ENCODE results near the gene EIF2B4. TPM values are rescaled to one million over a fixed set of nuclear protein-coding genes. Genes with fewer than 3 reads are reported as not detected.

The EIF2B4 gene
- total RNA-seq (2022; extraction: Qiagen RNA extraction; ENCODE audit: low read depth), result 47.8 to 65.5 TPM (median 62.2 TPM) in 5 replicates

GRCh38 chr2:27370026-27370815, at the start of gene EIF2B4, which contains the start of gene SNX17:
Gene EIF2B4, minus strand, starts transcription at chr2:27370338. Its CDS starts 24 bp downstream, at chr2:27370314.
Gene SNX17, plus strand, starts transcription at chr2:27370616. Its CDS starts 128 bp downstream, at chr2:27370744.

GRCh38 chr2:27409321-27410073, 39.4 kb upstream of the EIF2B4 start, which contains the start of gene PPM1G:
Gene PPM1G, minus strand, starts transcription at chr2:27409591. Its CDS starts 169 bp downstream, at chr2:27409422.

GRCh38 chr2:27380626-27381545, 10.7 kb upstream of the EIF2B4 start, which contains the start of gene ZNF513:
Gene ZNF513, minus strand, starts transcription at chr2:27380734. Its CDS starts 208 bp downstream, at chr2:27380526.

GRCh38 chr2:27356382-27357181, 13.6 kb downstream of the EIF2B4 start, which contains the start of gene GTF3C2:
Gene GTF3C2, minus strand, starts transcription at chr2:27356764. Its CDS starts 13,210 bp downstream, at chr2:27343554.

GRCh38 chr2:27322766-27323595, 47.2 kb downstream of the EIF2B4 start, which contains the start of gene MPV17:
Gene MPV17, minus strand, starts transcription at chr2:27323097. Its CDS starts 580 bp downstream, at chr2:27322517.

Other genes starting within 250 kb of the EIF2B4 start
- 1.1 to 2.3 TPM (median 1.6 TPM) in 5 replicates for gene ABHD1, start 246.5 kb downstream of the EIF2B4 start, total RNA-seq (2022; extraction: Qiagen RNA extraction; ENCODE audit: low read depth)
- 46.9 to 72.9 TPM (median 65.1 TPM) in 5 replicates for gene PREB, start 235.7 kb downstream of the EIF2B4 start, total RNA-seq (2022; extraction: Qiagen RNA extraction; ENCODE audit: low read depth)
- not detected in 5 replicates for gene PRR30, start 230.9 kb downstream of the EIF2B4 start, total RNA-seq (2022; extraction: Qiagen RNA extraction; ENCODE audit: low read depth)
- not detected in 5 replicates for gene TCF23, start 221.3 kb downstream of the EIF2B4 start, total RNA-seq (2022; extraction: Qiagen RNA extraction; ENCODE audit: low read depth)
- gene ATRAID, start 158.3 kb downstream of the EIF2B4 start, total RNA-seq (2022; extraction: Qiagen RNA extraction; ENCODE audit: low read depth), result 209 to 221 TPM (median 218 TPM) in 5 replicates
- 69.7 to 82.2 TPM (median 72.3 TPM) in 5 replicates for gene SLC5A6, start 158.1 kb downstream of the EIF2B4 start, total RNA-seq (2022; extraction: Qiagen RNA extraction; ENCODE audit: low read depth)
- gene CAD, start 153.0 kb downstream of the EIF2B4 start, total RNA-seq (2022; extraction: Qiagen RNA extraction; ENCODE audit: low read depth), result 55.3 to 75.8 TPM (median 62.5 TPM) in 5 replicates
- 3.2 to 4.9 TPM (median 3.7 TPM) in 5 replicates for gene SLC30A3, start 107.3 kb downstream of the EIF2B4 start, total RNA-seq (2022; extraction: Qiagen RNA extraction; ENCODE audit: low read depth)
- gene DNAJC5G, start 94.9 kb downstream of the EIF2B4 start, total RNA-seq (2022; extraction: Qiagen RNA extraction; ENCODE audit: low read depth), result not detected in 5 replicates
- gene TRIM54, start 87.9 kb downstream of the EIF2B4 start, total RNA-seq (2022; extraction: Qiagen RNA extraction; ENCODE audit: low read depth), result 0.33 to 0.73 TPM (median 0.46 TPM) in 5 replicates
- 0.55 to 2.6 TPM (median 1.8 TPM) in 5 replicates for gene UCN, start 61.9 kb downstream of the EIF2B4 start, total RNA-seq (2022; extraction: Qiagen RNA extraction; ENCODE audit: low read depth)
- gene MPV17, start 47.2 kb downstream of the EIF2B4 start, total RNA-seq (2022; extraction: Qiagen RNA extraction; ENCODE audit: low read depth), result 81.3 to 103 TPM (median 91.7 TPM) in 5 replicates
- 62.4 to 67.5 TPM (median 64.5 TPM) in 5 replicates for gene GTF3C2, start 13.6 kb downstream of the EIF2B4 start, total RNA-seq (2022; extraction: Qiagen RNA extraction; ENCODE audit: low read depth)
- gene SNX17, start 278 bp upstream of the EIF2B4 start, total RNA-seq (2022; extraction: Qiagen RNA extraction; ENCODE audit: low read depth), result 140 to 146 TPM (median 141 TPM) in 5 replicates
- gene ZNF513, start 10.4 kb upstream of the EIF2B4 start, total RNA-seq (2022; extraction: Qiagen RNA extraction; ENCODE audit: low read depth), result 11.6 to 14.4 TPM (median 13.7 TPM) in 5 replicates
- 162 to 187 TPM (median 174 TPM) in 5 replicates for gene PPM1G, start 39.3 kb upstream of the EIF2B4 start, total RNA-seq (2022; extraction: Qiagen RNA extraction; ENCODE audit: low read depth)
- gene NRBP1, start 58.3 kb upstream of the EIF2B4 start, total RNA-seq (2022; extraction: Qiagen RNA extraction; ENCODE audit: low read depth), result 125 to 146 TPM (median 134 TPM) in 5 replicates
- gene KRTCAP3, start 72.0 kb upstream of the EIF2B4 start, total RNA-seq (2022; extraction: Qiagen RNA extraction; ENCODE audit: low read depth), result 0.43 to 1.4 TPM (median 0.75 TPM) in 5 replicates
- 7.4 to 13.1 TPM (median 9.8 TPM) in 5 replicates for gene IFT172, start 119.4 kb upstream of the EIF2B4 start, total RNA-seq (2022; extraction: Qiagen RNA extraction; ENCODE audit: low read depth)
- gene FNDC4, start 124.9 kb upstream of the EIF2B4 start, total RNA-seq (2022; extraction: Qiagen RNA extraction; ENCODE audit: low read depth), result 3.3 to 5.0 TPM (median 4.2 TPM) in 5 replicates
- gene GCKR, start 126.5 kb upstream of the EIF2B4 start, total RNA-seq (2022; extraction: Qiagen RNA extraction; ENCODE audit: low read depth), result 0.13 to 0.62 TPM (median 0.27 TPM) in 5 replicates
- gene ZNF512, start 212.7 kb upstream of the EIF2B4 start, total RNA-seq (2022; extraction: Qiagen RNA extraction; ENCODE audit: low read depth), result 13.6 to 19.8 TPM (median 18.9 TPM) in 5 replicates

All from A549 treated with DMSO at 1 μM for 4 hours (cell line).